WI38 (cell line): Measurements from ENCODE around the gene ZC3H12C.

Experiments used
- H3K4me3 ChIP-seq: 2 replicates; pipeline ENCODE4 v1.5.1; 2011; ENCODE audit warnings: low read depth, mild to moderate bottlenecking, control low read depth, low read length
- TF ChIP-seq, protein P1 (sequence below): IDR thresholded peaks from 2 replicates; pipeline ENCODE4 v1.5.1; 2012; ENCODE audit warnings: low read depth, mild to moderate bottlenecking, control low read depth, low read length

ZC3H12C gene

DNA sequence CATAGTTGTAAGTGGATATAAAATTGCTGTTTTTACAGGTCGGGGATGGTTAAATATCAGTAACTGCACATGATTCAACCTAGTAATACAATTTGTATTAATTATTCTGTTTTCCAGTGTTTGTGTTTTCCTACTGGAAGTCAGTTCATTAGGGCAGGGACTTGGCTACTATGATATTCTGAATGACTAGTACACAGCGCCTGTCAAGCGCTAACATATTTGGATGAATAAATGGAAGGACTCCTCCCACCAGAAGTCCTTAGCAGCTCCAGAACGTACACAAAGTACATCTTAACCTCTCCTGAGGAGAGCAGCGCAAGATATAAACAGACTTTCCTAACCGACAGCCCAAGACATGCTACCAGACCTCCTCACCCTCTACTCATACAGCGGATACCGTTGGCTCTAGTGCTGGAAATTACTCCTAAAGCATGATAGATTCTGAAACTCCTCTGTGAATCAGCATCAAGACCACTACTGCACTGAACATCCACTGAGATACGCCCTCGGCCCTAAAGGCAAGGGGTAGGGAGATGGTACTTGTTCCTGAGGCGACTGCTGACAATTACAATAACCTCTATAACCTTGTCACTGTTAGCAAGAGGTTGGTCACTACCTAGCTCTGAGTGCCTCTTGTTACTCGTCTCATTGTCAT is 124.2 kb downstream of the ZC3H12C start:
- TF ChIP-seq, protein P1, sequence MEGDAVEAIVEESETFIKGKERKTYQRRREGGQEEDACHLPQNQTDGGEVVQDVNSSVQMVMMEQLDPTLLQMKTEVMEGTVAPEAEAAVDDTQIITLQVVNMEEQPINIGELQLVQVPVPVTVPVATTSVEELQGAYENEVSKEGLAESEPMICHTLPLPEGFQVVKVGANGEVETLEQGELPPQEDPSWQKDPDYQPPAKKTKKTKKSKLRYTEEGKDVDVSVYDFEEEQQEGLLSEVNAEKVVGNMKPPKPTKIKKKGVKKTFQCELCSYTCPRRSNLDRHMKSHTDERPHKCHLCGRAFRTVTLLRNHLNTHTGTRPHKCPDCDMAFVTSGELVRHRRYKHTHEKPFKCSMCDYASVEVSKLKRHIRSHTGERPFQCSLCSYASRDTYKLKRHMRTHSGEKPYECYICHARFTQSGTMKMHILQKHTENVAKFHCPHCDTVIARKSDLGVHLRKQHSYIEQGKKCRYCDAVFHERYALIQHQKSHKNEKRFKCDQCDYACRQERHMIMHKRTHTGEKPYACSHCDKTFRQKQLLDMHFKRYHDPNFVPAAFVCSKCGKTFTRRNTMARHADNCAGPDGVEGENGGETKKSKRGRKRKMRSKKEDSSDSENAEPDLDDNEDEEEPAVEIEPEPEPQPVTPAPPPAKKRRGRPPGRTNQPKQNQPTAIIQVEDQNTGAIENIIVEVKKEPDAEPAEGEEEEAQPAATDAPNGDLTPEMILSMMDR, result no peak
- H3K4me3 ChIP-seq, result no peak overlapping the region

DNA sequence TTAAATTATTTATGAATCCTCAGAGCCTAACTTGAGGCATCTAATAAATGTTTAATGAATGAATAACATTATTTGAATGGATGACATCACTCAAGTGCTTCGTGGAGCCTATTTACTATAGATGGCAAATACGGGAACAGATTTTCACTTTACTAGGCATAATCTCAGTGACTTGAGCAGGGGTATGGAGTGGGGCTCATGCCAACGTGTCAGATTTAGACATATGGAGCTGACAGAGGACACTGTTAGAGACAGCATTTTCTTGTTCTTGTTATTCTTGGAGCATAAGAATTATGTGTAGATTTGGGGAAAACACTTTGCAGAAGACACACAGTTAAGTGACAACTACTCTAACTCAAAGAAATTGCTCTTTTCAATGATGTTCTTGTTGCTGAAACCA is 124.7 kb downstream of the ZC3H12C start:
- H3K4me3 ChIP-seq, result no peak overlapping the region
- TF ChIP-seq, protein P1, result no peak

DNA sequence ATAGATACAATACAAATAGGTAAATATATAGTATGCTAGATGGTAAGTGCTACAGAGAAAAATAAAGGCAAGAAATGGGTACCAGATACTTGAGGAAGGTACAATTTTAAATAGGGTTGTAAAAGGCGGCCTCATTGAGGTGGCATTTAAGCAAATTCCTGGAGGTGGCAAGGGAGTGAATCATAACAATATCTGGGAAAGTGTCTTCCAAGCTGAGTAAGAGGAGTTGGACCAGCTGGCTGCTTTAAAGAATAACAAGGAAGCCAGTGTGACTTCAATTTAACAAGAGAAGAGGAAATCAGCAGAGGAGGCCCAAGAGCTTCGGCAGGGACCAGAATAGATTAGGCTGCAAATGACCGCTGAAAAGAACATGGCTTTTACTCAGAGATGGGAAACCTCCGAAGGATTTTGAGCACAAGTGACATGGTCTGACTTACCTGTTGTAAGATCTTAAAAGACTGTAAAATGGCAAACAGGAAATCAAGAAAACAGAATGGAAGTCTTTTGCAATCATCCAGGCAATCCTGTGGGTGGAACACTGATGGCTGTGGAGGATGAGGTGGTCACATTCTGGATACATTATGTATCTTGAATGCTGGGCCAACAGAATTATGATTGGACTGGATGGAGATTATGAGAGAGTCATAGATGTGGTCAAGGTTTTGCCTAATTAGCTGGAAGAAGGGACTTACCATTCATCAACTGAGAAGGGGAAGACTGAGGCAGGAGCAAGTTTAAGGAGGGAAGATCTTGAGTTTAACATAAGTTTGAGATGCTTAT is 126.0 kb downstream of the ZC3H12C start:
- H3K4me3 ChIP-seq, result no peak overlapping the region
- TF ChIP-seq, protein P1, result no peak
